ENCODE results near the gene PLEKHM3. TPM values are rescaled to one million over a fixed set of nuclear protein-coding genes. Genes with fewer than 3 reads are reported as not detected.

The PLEKHM3 gene
- total and polyA plus RNA-seq, 2 of the 13 experiments (the other 11 are each of a cell fraction or from before 2014, with no cell fraction given) = 4.5 to 4.7 TPM

- TF ChIP-seq IKZF5 (CRISPR knock-in tag; IDR thresholded peaks at IDR 0.05) (0 out of 2 replicates have a peak, but pooled peaks have one; percentile 35), ZNF44 (CRISPR knock-in tag; IDR thresholded peaks at IDR 0.05) (0 out of 2 replicates have a peak, but pooled peaks have one; percentile 26), ZKSCAN8 (CRISPR knock-in tag; IDR thresholded peaks at IDR 0.05; ENCODE audit: borderline replicate concordance) (0 out of 2 replicates have a peak, but pooled peaks have one; percentile 55), BCL3 (CRISPR knock-in tag; IDR thresholded peaks at IDR 0.05) (0 out of 2 replicates have a peak, but pooled peaks have one; percentile 46), ZNF652 (CRISPR knock-in tag; IDR thresholded peaks at IDR 0.05; ENCODE audit: borderline replicate concordance, low read depth) (peak; percentile 57; the same call in 1 of the 2 replicates), SOX5 (CRISPR knock-in tag; IDR thresholded peaks at IDR 0.05; ENCODE audit: borderline replicate concordance) (peak; percentile 68; the same call in 1 of the 2 replicates)
- TF ChIP-seq, protein P1, sequence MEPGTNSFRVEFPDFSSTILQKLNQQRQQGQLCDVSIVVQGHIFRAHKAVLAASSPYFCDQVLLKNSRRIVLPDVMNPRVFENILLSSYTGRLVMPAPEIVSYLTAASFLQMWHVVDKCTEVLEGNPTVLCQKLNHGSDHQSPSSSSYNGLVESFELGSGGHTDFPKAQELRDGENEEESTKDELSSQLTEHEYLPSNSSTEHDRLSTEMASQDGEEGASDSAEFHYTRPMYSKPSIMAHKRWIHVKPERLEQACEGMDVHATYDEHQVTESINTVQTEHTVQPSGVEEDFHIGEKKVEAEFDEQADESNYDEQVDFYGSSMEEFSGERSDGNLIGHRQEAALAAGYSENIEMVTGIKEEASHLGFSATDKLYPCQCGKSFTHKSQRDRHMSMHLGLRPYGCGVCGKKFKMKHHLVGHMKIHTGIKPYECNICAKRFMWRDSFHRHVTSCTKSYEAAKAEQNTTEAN (CRISPR knock-in tag; conservative IDR thresholded peaks at IDR 0.05) = no peak
Measured at GRCh38 chr2:208013285-208014178, 11.8 kb downstream of the PLEKHM3 start (continued).

- no peak overlapping the region for H3K9ac ChIP-seq (ENCODE audit: insufficient read depth, low read depth, low read length)
- DNase-seq (ENCODE audit: low spot score) = no peak
- no peaks in the 10 kb centered on the region for H3K79me2 ChIP-seq (ENCODE audit: insufficient read depth, low read length)
- FAIRE-seq = no peak
- H3K9me3 ChIP-seq (ENCODE audit: low read length) = no peaks in the 10 kb centered on the region
- peaks cover 31% of the 10 kb centered on the region for H3K4me1 ChIP-seq (ENCODE audit: insufficient read depth, low read length)
- no TSS peak for BruUV-seq (replicated peaks)
- H3K4me3 ChIP-seq (replicated peaks in 1 of 3; ENCODE audit: insufficient read depth in 1 of 3, low read depth in 2 of 3, low read length in 3 of 3) = no peak overlapping the region
- H3K27me3 ChIP-seq (ENCODE audit: control insufficient read depth in 1 of 2, insufficient read depth in 2 of 2, low read length in 2 of 2) = no peaks in the 10 kb centered on the region
- no peaks in the 10 kb centered on the region for H4K20me1 ChIP-seq (ENCODE audit: insufficient read depth, low read length)
- in situ Hi-C loops (cut with HindIII; ENCODE audit: extremely low pct_ligation_motif_present, low pct_unique_long_range_greater_than_20kb) = no loop called here
- no peak overlapping the region for H3K27ac ChIP-seq (ENCODE audit: extremely low read length, insufficient read depth, low read length)
- POLR2A ChIA-PET = no interaction called here
- no peak overlapping the region for H2AFZ ChIP-seq (ENCODE audit: low read length)
- intact Hi-C loops (cut with micrococcal nuclease; ENCODE audit: unreplicated experiment) = no loop called here
- ATAC-seq = no peak
- CTCF ChIA-PET (ENCODE audit: low intra/inter-chr PET ratio, low total read pairs) = no interaction called here
- no peaks in the 10 kb centered on the region for H3K36me3 ChIP-seq (replicated peaks in 1 of 2; ENCODE audit: control insufficient read depth in 1 of 2, insufficient read depth in 2 of 2, low read length in 2 of 2)
- no peak overlapping the region for H3K4me2 ChIP-seq (ENCODE audit: low read depth, low read length)
- TF ChIP-seq NKX3-1 (CRISPR knock-in tag; IDR thresholded peaks at IDR 0.05) (no peak), DPF2 (CRISPR knock-in tag; IDR thresholded peaks at IDR 0.05; ENCODE audit: borderline replicate concordance, low read depth) (no peak), ZNF275 (CRISPR knock-in tag; IDR thresholded peaks at IDR 0.05; ENCODE audit: borderline replicate concordance) (no peak), ZNF660 (CRISPR knock-in tag; IDR thresholded peaks at IDR 0.05; ENCODE audit: borderline replicate concordance, low read depth) (no peak), ZNF605 (CRISPR knock-in tag; IDR thresholded peaks at IDR 0.05) (no peak), THYN1 (CRISPR knock-in tag; IDR thresholded peaks at IDR 0.05; ENCODE audit: borderline replicate concordance, low read depth) (no peak), ZNF543 (CRISPR knock-in tag; IDR thresholded peaks at IDR 0.05) (no peak), ZFP36 (IDR thresholded peaks at IDR 0.05; ENCODE audit: borderline replicate concordance, low read depth, low read length, partially characterized antibody) (no peak), ZNF619 (CRISPR knock-in tag; IDR thresholded peaks at IDR 0.05) (no peak), ATM (IDR thresholded peaks at IDR 0.05; ENCODE audit: borderline replicate concordance) (no peak)
Measured at GRCh38 chr2:208012449-208012848, 12.9 kb downstream of the PLEKHM3 start.

All from HepG2 (cell line).